Measurements from ENCODE around the gene FAT4.

Gene FAT4

DNA sequence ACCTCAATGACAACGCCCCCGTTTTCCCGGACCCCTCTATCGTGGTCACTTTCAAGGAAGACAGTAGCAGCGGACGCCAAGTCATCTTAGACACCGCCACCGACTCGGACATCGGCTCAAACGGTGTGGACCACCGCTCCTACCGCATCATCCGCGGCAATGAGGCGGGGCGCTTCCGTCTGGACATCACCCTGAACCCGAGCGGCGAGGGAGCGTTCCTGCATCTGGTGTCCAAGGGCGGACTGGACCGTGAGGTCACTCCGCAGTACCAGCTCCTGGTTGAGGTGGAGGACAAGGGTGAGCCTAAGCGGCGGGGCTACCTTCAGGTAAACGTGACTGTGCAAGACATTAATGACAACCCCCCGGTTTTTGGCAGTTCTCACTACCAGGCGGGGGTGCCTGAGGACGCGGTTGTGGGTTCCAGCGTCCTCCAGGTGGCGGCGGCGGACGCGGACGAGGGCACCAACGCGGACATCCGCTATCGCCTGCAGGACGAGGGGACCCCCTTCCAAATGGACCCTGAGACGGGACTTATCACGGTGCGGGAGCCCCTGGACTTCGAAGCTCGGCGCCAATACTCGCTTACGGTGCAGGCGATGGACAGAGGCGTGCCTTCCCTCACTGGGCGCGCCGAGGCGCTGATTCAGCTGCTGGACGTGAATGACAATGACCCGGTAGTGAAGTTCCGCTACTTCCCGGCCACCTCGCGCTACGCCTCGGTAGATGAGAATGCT is 2.2 kb downstream of the FAT4 start:
- H3K27ac ChIP-seq: no peak overlapping the region
- TF ChIP-seq, protein P1, sequence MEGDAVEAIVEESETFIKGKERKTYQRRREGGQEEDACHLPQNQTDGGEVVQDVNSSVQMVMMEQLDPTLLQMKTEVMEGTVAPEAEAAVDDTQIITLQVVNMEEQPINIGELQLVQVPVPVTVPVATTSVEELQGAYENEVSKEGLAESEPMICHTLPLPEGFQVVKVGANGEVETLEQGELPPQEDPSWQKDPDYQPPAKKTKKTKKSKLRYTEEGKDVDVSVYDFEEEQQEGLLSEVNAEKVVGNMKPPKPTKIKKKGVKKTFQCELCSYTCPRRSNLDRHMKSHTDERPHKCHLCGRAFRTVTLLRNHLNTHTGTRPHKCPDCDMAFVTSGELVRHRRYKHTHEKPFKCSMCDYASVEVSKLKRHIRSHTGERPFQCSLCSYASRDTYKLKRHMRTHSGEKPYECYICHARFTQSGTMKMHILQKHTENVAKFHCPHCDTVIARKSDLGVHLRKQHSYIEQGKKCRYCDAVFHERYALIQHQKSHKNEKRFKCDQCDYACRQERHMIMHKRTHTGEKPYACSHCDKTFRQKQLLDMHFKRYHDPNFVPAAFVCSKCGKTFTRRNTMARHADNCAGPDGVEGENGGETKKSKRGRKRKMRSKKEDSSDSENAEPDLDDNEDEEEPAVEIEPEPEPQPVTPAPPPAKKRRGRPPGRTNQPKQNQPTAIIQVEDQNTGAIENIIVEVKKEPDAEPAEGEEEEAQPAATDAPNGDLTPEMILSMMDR (IDR thresholded peaks at IDR 0.05): no peak; the same call in 1 of the 2 replicates
- TF ChIP-seq ZFX (IDR thresholded peaks at IDR 0.05; ENCODE audit: borderline replicate concordance): no peak

GRCh38 chr4:125317525-125317877 is 2.7 kb downstream of the FAT4 start:
- H3K27ac ChIP-seq: no peak overlapping the region
- no peak for TF ChIP-seq ZFX (IDR thresholded peaks at IDR 0.05; ENCODE audit: borderline replicate concordance)
- TF ChIP-seq, protein P1 (IDR thresholded peaks at IDR 0.05): peak; percentile 45

- no peak overlapping the region for H3K27ac ChIP-seq
- no peak for TF ChIP-seq ZFX (IDR thresholded peaks at IDR 0.05; ENCODE audit: borderline replicate concordance)
- TF ChIP-seq, protein P1 (IDR thresholded peaks at IDR 0.05): no peak
These were observed 4.6 kb downstream of the FAT4 start for GRCh38 chr4:125319311-125319710.

DNA sequence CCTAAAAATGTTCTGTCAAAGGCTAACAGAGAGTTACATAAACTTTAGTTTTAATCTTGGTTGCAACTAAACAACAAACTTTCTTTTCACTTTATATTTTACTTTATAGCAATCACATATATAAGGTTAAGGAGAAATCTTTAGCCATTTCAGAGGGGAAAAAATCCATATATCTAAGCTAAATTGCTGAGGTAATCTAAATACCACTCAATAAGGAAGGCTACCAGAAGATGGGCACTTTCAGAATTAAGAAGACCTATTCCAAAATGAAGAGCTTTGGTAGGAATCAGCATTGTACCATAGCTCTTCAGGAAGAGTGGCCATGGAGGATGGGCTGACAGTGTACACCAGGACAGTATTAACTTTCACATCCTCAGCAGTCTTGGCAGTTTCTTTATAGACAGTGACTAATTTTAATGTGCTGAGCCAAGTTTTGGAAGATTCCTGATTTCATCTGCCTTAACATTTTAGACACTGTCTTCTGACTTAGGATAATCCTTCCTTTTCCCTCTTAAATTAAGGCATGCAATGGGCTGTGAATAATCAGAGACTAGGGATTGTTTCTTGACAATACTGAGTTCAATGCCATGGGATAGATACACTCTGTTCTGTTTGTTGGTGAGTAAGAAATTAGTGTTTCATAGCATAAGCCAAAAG is 7.1 kb downstream of the FAT4 start:
- no peak overlapping the region for H3K27ac ChIP-seq
- TF ChIP-seq ZFX (IDR thresholded peaks at IDR 0.05; ENCODE audit: borderline replicate concordance): no peak
- TF ChIP-seq, protein P1 (IDR thresholded peaks at IDR 0.05): no peak

DNA sequence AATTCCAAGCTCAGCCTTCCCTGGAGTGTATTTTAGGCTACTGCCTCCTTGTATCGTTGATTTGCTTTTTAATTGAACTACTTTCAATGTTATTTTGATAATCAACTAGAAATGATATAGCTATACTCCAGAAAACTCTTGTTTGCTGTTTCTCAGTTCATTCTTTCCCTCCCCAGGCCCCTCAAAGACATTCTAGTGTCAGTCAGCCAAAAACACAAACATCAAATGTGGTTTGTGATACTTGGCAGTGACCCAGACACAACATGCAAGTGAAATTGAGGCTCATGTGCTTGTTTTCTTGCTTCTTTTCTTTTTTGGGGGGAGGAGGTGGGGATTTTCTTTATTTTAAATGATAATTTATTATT is 7.6 kb downstream of the FAT4 start:
- no peak for TF ChIP-seq ZFX (IDR thresholded peaks at IDR 0.05; ENCODE audit: borderline replicate concordance)
- TF ChIP-seq, protein P1 (IDR thresholded peaks at IDR 0.05): no peak
- H3K27ac ChIP-seq: no peak overlapping the region

DNA sequence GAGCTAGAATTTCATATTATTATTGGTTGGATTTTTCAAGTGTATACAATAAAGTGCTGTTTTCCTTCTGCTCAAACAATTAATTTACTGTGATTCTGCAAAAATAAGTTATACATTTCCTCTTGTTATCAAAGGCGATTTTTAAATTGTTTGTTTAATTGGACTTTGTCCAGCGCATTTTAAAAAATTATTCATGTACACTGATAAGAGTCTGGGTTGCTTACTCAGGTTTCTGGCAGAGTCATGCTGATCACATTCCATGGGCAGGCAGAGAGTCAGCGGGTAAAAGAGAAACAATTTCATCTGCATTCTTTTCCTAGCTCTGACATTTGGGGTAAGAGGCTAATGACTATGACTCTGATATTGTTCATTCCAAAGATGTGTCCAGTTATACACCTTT is 8.9 kb downstream of the FAT4 start:
- TF ChIP-seq, protein P1 (IDR thresholded peaks at IDR 0.05): no peak
- TF ChIP-seq ZFX (IDR thresholded peaks at IDR 0.05; ENCODE audit: borderline replicate concordance): no peak
- no peak overlapping the region for H3K27ac ChIP-seq

- H3K27ac ChIP-seq: no peak overlapping the region
- no peak for TF ChIP-seq ZFX (IDR thresholded peaks at IDR 0.05; ENCODE audit: borderline replicate concordance)
- TF ChIP-seq, protein P1 (IDR thresholded peaks at IDR 0.05): no peak
These were observed 11.0 kb downstream of the FAT4 start for GRCh38 chr4:125325733-125326132.
